AG10803 (cell line): ENCODE measurements around the gene ACAD10.
"Not testable (repeated sequence)": the region's sequence is repeated elsewhere in the genome, so short reads cannot be mapped to it uniquely, and the experiment has no call there.

Experiments used
- DNase-seq: peaks from one replicate; pipeline ENCODE4 v3.0.0; 2010; ENCODE audit warnings: low read depth
- H3K4me3 ChIP-seq: 2 replicates; pipeline ENCODE4 v1.5.1; 2011; ENCODE audit warnings: mild to moderate bottlenecking, low read length, control low read depth
- CTCF ChIP-seq: conservative IDR thresholded peaks from 2 replicates; pipeline ENCODE4 v1.5.1; 2011; ENCODE audit warnings: mild to moderate bottlenecking, low read length, control low read depth, inconsistent platforms

Gene ACAD10

GRCh38 chr12:111645433-111645832 is 40.4 kb upstream of the ACAD10 start:
- H3K4me3 ChIP-seq, result no peak overlapping the region
- no peak for DNase-seq

GRCh38 chr12:111650912-111651311 is 34.9 kb upstream of the ACAD10 start:
- no peak for DNase-seq
- TF ChIP-seq CTCF, result no peak
- H3K4me3 ChIP-seq, result no peak overlapping the region

More at GRCh38 chr12:111645433-111645832, 40.4 kb upstream of the ACAD10 start:
- no peak for TF ChIP-seq CTCF

- DNase-seq, H3K4me3 ChIP-seq: not testable (repeated sequence)
Observed at GRCh38 chr12:111652530-111652929, 33.3 kb upstream of the ACAD10 start.

GRCh38 chr12:111653596-111653995 is 32.3 kb upstream of the ACAD10 start:
- DNase-seq, result no peak
- TF ChIP-seq CTCF, result no peak
- H3K4me3 ChIP-seq, result no peak overlapping the region

GRCh38 chr12:111655356-111655755 is 30.5 kb upstream of the ACAD10 start:
- DNase-seq, result no peak
- no peak for TF ChIP-seq CTCF
- no peak overlapping the region for H3K4me3 ChIP-seq

- TF ChIP-seq CTCF, result no peak
- no peak overlapping the region for H3K4me3 ChIP-seq
- DNase-seq, result no peak
Observed at GRCh38 chr12:111656016-111656415, 29.8 kb upstream of the ACAD10 start.

- no peak for DNase-seq
- no peak for TF ChIP-seq CTCF
- H3K4me3 ChIP-seq, result no peak overlapping the region
Observed at GRCh38 chr12:111664499-111664898, 21.4 kb upstream of the ACAD10 start.
